PC-9 (cell line): ENCODE measurements around the gene C2CD3. TPM values are rescaled to one million over a fixed set of nuclear protein-coding genes. Genes with fewer than 3 reads are reported as not detected.

Experiments used
- BruUV-seq: library from RNA; stranded (reverse); fragments of 400-500 nt; replicated peaks from 2 replicates; lab custom pipeline; 2021; lab: Mats Ljungman, UMichigan
- CTCF ChIA-PET: fragments of 300-600 bp; sonication (Branson Sonifier 250); formaldehyde crosslinking; loops from one replicate; lab custom pipeline; 2022; ENCODE audit warnings: antibody characterized with exemption; lab: Charles Lee
- POLR2A ChIA-PET: fragments of 300-600 bp; sonication (Branson Sonifier 250); formaldehyde crosslinking; loops from one replicate; lab custom pipeline; 2022; ENCODE audit warnings: antibody characterized with exemption; ENCODE audit not compliant: unreplicated experiment; lab: Charles Lee
- DNase-seq, 2 experiments: peaks; one replicate each; pipeline versions ENCODE4 v3.0.0 to v3.0.0-alpha.2; 2015 to 2022; ENCODE audit warnings: mixed read lengths in 1 of 2
- H2AFZ ChIP-seq: fragments of 200-600 bp; sonication (generic); 2 replicates; pipeline ENCODE4 v1.8.1; 2017; ENCODE audit warnings: antibody characterized with exemption
- H3F3A ChIP-seq: fragments of 200-600 bp; sonication (generic); 2 replicates; pipeline ENCODE4 v1.8.1; 2017; ENCODE audit warnings: antibody characterized with exemption, mild to moderate bottlenecking, low read depth; ENCODE audit not compliant: insufficient read depth
- H3K27ac ChIP-seq: fragments of 200-600 bp; sonication (generic); 2 replicates; pipeline ENCODE4 v1.6.1; 2016; ENCODE audit warnings: mixed run types
- H3K27me3 ChIP-seq: fragments of 200-600 bp; sonication (generic); 2 replicates; pipeline ENCODE4 v1.6.1; 2016; ENCODE audit warnings: low read depth, mixed run types; ENCODE audit not compliant: insufficient read depth
- H3K36me3 ChIP-seq: fragments of 200-600 bp; sonication (generic); 2 replicates; pipeline ENCODE4 v1.6.1; 2016; ENCODE audit warnings: low read depth, mixed run types
- H3K4me1 ChIP-seq: fragments of 200-600 bp; sonication (generic); replicated peaks from 2 replicates; pipeline ENCODE4 v1.6.1; 2016; ENCODE audit warnings: mixed run types; ENCODE audit not compliant: insufficient read depth
- H3K4me2 ChIP-seq: fragments of 200-600 bp; sonication (generic); 2 replicates; pipeline ENCODE4 v1.6.1; 2017; ENCODE audit warnings: mixed run types
- H3K4me3 ChIP-seq: fragments of 200-600 bp; sonication (generic); 2 replicates; pipeline ENCODE4 v1.6.1; 2016; ENCODE audit warnings: mixed run types
- H3K79me2 ChIP-seq: fragments of 200-600 bp; sonication (generic); 2 replicates; pipeline ENCODE4 v1.6.1; 2017; ENCODE audit warnings: low read depth, mixed run types
- H3K9me2 ChIP-seq: fragments of 200-600 bp; sonication (generic); 2 replicates; pipeline ENCODE4 v1.8.1; 2017; ENCODE audit warnings: mild to moderate bottlenecking; ENCODE audit not compliant: insufficient read depth
- H3K9me3 ChIP-seq: fragments of 200-600 bp; sonication (generic); 2 replicates; pipeline ENCODE4 v1.8.1; 2016; ENCODE audit warnings: low read depth; ENCODE audit not compliant: insufficient read depth
- H4K20me1 ChIP-seq: fragments of 200-600 bp; sonication (generic); 2 replicates; pipeline ENCODE4 v1.8.1; 2017; ENCODE audit not compliant: insufficient read depth
- EZH2 ChIP-seq: fragments of 200-600 bp; sonication (generic); IDR thresholded peaks from 2 replicates; pipeline ENCODE4 v1.8.0; 2017; ENCODE audit warnings: antibody characterized with exemption, low read depth
- intact Hi-C: fragments of 100-400 bp; cut with micrococcal nuclease; formaldehyde crosslinking; loops from one replicate; pipeline ENCODE4 v1.10.0; 2022; ENCODE audit not compliant: unreplicated experiment
- total RNA-seq: library from RNA; stranded (reverse); gene quantifications from 2 replicates; pipeline ENCODE4 v1.2.3, GENCODE V29; 2021
- TF ChIP-seq, protein P1 (sequence below): fragments of 200-600 bp; sonication (generic); conservative IDR thresholded peaks from 2 replicates; pipeline ENCODE4 v1.6.1; 2017; ENCODE audit warnings: mixed run types, antibody characterized with exemption, mild to moderate bottlenecking, moderate library complexity

Gene C2CD3
- total RNA-seq, 1 experiment from 2014 or later: 50.0 TPM

DNA sequence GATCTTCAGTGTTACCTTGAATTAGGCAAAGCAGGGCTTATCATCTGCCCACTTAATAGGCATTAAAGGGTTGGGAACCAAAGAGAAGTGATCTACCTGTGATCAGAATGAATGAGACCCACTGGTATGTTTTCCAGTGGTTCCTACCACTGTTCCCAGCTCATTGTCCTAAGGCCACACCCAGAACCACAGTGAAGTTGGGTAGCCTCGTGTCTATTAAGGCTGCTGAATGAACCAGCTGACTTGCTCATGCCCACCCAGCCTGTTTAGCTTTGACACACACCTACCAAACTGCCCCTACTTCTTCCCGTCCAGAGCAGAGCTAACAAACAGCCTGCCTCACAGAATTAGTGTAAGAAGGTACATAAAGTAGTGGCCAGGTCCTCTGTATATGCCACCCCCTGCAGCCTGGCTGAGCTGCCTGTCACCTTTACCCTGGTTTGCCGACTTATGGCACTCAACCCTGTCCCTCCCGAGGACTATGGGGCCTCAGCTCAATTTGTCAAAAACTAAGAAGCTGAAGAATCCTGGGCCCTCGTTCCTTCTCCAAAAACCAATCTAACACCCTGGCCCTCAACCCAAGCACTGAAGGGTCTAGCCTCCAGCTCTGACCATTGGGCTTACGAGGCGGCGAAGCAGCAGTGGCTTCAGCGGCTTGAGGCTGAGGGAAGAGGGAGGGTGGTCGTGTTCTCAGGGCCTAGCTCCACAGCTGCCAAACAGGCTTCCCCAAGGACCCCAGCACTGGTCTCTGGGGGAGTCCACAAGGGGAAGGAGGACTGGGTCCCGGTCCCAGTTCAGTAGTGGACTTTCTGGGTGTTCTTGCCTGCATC lies 198.0 kb downstream of the C2CD3 start:
- no peak for TF ChIP-seq EZH2
- TF ChIP-seq, protein P1, sequence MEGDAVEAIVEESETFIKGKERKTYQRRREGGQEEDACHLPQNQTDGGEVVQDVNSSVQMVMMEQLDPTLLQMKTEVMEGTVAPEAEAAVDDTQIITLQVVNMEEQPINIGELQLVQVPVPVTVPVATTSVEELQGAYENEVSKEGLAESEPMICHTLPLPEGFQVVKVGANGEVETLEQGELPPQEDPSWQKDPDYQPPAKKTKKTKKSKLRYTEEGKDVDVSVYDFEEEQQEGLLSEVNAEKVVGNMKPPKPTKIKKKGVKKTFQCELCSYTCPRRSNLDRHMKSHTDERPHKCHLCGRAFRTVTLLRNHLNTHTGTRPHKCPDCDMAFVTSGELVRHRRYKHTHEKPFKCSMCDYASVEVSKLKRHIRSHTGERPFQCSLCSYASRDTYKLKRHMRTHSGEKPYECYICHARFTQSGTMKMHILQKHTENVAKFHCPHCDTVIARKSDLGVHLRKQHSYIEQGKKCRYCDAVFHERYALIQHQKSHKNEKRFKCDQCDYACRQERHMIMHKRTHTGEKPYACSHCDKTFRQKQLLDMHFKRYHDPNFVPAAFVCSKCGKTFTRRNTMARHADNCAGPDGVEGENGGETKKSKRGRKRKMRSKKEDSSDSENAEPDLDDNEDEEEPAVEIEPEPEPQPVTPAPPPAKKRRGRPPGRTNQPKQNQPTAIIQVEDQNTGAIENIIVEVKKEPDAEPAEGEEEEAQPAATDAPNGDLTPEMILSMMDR: no peak
- Histone ChIP-seq H3K4me2 (no peak overlapping the region), H3K4me3 (no peak overlapping the region), H3K27me3 (no peaks in the 10 kb centered on the region), H3K27ac (no peak overlapping the region), H4K20me1 (no peaks in the 10 kb centered on the region), H3F3A (peaks cover 17% of the 10 kb centered on the region; the same call in 1 of the 2 replicates), H3K9me2 (no peaks in the 10 kb centered on the region), H3K4me1 (peaks cover 19% of the 10 kb centered on the region), H3K36me3 (peaks cover 6% of the 10 kb centered on the region; the same call in 1 of the 2 replicates), H3K9me3 (no peaks in the 10 kb centered on the region), H2AFZ (no peak overlapping the region), H3K79me2 (no peaks in the 10 kb centered on the region)
- ChIA-PET POLR2A (interaction anchor here (0.7 to 1.1 kb wide), 4 partner anchors 12 to 198 kb away, joined by 3 to 9 read pairs (median 4); partner anchors contain the start of genes C2CD3 and PPME1), CTCF (no interaction called here)
- BruUV-seq: no TSS peak
- DNase-seq: no peak
- intact Hi-C loops: no loop called here

DNA sequence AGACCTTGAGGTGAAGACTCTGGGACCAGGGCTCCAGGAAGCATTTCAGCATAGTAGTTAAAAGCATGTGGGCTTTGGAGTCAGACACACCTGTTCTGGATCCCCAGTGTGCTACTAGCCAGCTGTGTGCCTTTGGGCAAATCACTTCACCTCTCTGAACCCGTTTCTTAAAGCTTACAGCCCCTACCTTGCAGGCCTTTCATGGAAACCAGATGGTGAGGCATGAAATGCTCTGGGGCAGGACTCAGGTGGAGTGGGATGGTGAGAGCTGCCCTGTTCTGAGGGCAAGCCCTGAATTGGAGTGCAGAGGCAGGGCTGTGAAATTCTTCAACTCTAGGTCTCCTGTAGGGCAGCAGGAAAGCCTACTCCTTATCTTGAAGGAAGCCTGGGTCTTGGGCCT lies 198.6 kb downstream of the C2CD3 start:
- Histone ChIP-seq H3K4me1 (peaks cover 19% of the 10 kb centered on the region), H3K27me3 (no peaks in the 10 kb centered on the region), H3K27ac (no peak overlapping the region), H3K36me3 (no peaks in the 10 kb centered on the region), H2AFZ (no peak overlapping the region), H3K4me3 (no peak overlapping the region), H3K9me3 (no peaks in the 10 kb centered on the region), H3K4me2 (no peak overlapping the region), H4K20me1 (no peaks in the 10 kb centered on the region), H3K79me2 (no peaks in the 10 kb centered on the region), H3F3A (peaks cover 17% of the 10 kb centered on the region; the same call in 1 of the 2 replicates), H3K9me2 (no peaks in the 10 kb centered on the region)
- TF ChIP-seq EZH2: no peak
- TF ChIP-seq, protein P1: no peak
- POLR2A ChIA-PET: interaction anchor here (0.7 to 1.1 kb wide), 4 partner anchors 11 to 199 kb away, joined by 3 to 9 read pairs (median 4); partner anchors contain the start of genes C2CD3 and PPME1
- no peak for DNase-seq
- TSS peak; percentile 7 for BruUV-seq
- intact Hi-C loops: no loop called here
- CTCF ChIA-PET: interaction anchor here (0.7 kb wide), 1 partner anchor 190 kb away, joined by 3 read pairs; no protein-coding TSS in a partner anchor

DNA sequence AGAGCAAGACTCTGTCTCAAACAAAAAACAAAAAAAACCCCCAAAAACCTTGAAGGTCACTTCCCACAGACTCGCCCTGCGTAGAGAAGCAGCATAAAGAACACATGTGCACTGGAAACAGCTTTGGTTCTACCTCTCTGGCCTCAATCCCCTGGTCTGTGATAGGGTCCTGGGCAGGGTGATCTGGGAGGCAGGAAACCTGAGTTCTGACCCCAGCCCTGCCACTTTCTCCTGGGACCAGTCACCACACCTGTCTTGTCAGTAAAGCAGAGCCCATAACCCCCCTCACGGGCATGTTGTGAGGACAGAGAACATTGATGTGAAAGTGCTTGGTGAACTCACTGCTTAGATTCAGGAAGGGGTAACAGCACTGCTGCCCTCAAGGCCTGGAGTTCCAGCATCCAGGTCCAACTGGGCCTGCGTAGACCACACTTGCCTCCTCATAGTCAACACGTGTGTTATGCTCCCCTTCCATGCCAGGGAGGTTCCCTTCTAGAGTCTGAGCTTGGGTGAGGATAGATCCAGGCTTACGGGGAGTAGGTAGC lies 199.6 kb downstream of the C2CD3 start:
- intact Hi-C loops: no loop called here
- H3K4me3 ChIP-seq: no peak overlapping the region
- H3K36me3 ChIP-seq: no peaks in the 10 kb centered on the region
- no peak for DNase-seq
- H3F3A ChIP-seq: peaks cover 17% of the 10 kb centered on the region; the same call in 1 of the 2 replicates
- H4K20me1 ChIP-seq: no peaks in the 10 kb centered on the region
- POLR2A ChIA-PET: no interaction called here
- H3K27me3 ChIP-seq: no peaks in the 10 kb centered on the region
- no peaks in the 10 kb centered on the region for H3K9me3 ChIP-seq
- no peak overlapping the region for H3K27ac ChIP-seq
- CTCF ChIA-PET: no interaction called here
- no peaks in the 10 kb centered on the region for H3K9me2 ChIP-seq
- H2AFZ ChIP-seq: no peak overlapping the region
- TF ChIP-seq EZH2: no peak
- TF ChIP-seq, protein P1: no peak
- peaks cover 19% of the 10 kb centered on the region for H3K4me1 ChIP-seq
- BruUV-seq: no TSS peak
- H3K4me2 ChIP-seq: no peak overlapping the region
- no peaks in the 10 kb centered on the region for H3K79me2 ChIP-seq
